ENCODE data around the gene DPF1. TPM values are rescaled to one million over a fixed set of nuclear protein-coding genes. Genes with fewer than 3 reads are reported as not detected.

The DPF1 gene
- under 1 TPM in 1 of 6 donors, not detected in 5; 0.37 TPM for total RNA-seq
- under 1 TPM; 0.19 to 0.26 TPM for polyA plus RNA-seq

- Histone ChIP-seq H3K4me1 (peaks cover 0 to 7% (median 3%) of the 10 kb centered on the region in 3 donors), H3K36me3 (no peaks in the 10 kb centered on the region), H3K27me3 (peaks cover 0 to 7% (median 4%) of the 10 kb centered on the region in 4 donors), H3K27ac (no peak within 1 kb of the TSS), H3K9me3 (no peaks in the 10 kb centered on the region), H3K4me3 (peak within 1 kb of the TSS; percentile 0 to 52 (median 20))
- no peak for TF ChIP-seq CTCF (IDR thresholded peaks at IDR 0.05)
- WGBS, 2 donors: 1 to 3% methylated on average over 48 to 61 of the region's 61 CpGs
- intact Hi-C loops (cut with DNase I): no loop called here
- ATAC-seq (peak; percentile 71 to 86 (median 84)), FAIRE-seq (no peak), DNase-seq (peak in 2 of 6 donors; percentile 60 to 84)
These were observed at the start of gene DPF1 for GRCh38 chr19:38224014-38224862. Gene DPF1 (minus strand): TSS chr19:38224222. CDS start chr19:38224142, 80 bp downstream.

DNA sequence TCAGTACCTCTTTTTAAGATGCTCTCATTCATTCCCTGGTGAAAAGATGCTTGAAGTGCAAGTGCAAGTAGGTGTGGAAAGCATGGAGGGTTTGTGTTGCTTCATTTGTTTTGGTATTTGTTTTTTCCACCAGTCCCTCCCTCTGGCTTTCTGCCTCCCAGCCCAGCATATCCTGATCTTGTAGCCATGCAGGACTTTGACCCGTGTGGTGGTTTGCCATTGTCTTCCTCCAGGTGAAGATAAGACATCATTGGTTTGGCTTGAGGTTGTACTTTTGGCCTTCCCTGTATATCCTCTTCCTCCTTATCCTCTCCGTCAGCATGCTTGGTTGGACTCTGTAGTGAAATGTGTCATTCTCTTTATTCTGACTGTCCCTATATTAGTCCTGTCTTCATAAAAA is 49.5 kb upstream of the DPF1 start:
- H3K36me3 ChIP-seq: no peaks in the 10 kb centered on the region
- H3K9me3 ChIP-seq: no peaks in the 10 kb centered on the region
- intact Hi-C loops (cut with DNase I): no loop called here
- 15 to 30% methylated on average over 2 of the region's 2 CpGs for WGBS, 2 donors
- H3K4me3 ChIP-seq: no peak overlapping the region
- peaks cover 39 to 69% (median 42%) of the 10 kb centered on the region in 3 donors for H3K4me1 ChIP-seq
- no peaks in the 10 kb centered on the region for H3K27me3 ChIP-seq
- no peak for TF ChIP-seq CTCF (IDR thresholded peaks at IDR 0.05)
- H3K27ac ChIP-seq: peak overlapping the region in 2 of 4 donors; percentile 18 to 46
- FAIRE-seq (no peak), ATAC-seq (peak; percentile 64 to 78 (median 71)), DNase-seq (peak in 1 of 6 donors; percentile 62)

GRCh38 chr19:38270587-38271167 is 46.7 kb upstream of the DPF1 start:
- TF ChIP-seq CTCF (IDR thresholded peaks at IDR 0.05): no peak
- no peak for FAIRE-seq
- Histone ChIP-seq H3K27ac (no peak overlapping the region), H3K27me3 (no peaks in the 10 kb centered on the region), H3K9me3 (no peaks in the 10 kb centered on the region), H3K36me3 (no peaks in the 10 kb centered on the region), H3K4me1 (peaks cover 30 to 50% (median 40%) of the 10 kb centered on the region in 3 donors), H3K4me3 (no peak overlapping the region)
- DNase-seq: no peak
- 42 to 50% methylated on average over 5 of the region's 5 CpGs for WGBS, 2 donors
- intact Hi-C loops (cut with DNase I): no loop called here
- no peak for ATAC-seq

GRCh38 chr19:38268539-38268938 is 44.5 kb upstream of the DPF1 start:
- intact Hi-C loops (cut with DNase I): no loop called here
- peaks cover 22 to 36% (median 27%) of the 10 kb centered on the region in 3 donors for H3K4me1 ChIP-seq

More at GRCh38 chr19:38268539-38268938, 44.5 kb upstream of the DPF1 start:
- Histone ChIP-seq H3K9me3 (no peaks in the 10 kb centered on the region), H3K4me3 (peak overlapping the region in 2 of 4 donors; percentile 5 to 89), H3K27me3 (no peaks in the 10 kb centered on the region), H3K36me3 (no peaks in the 10 kb centered on the region), H3K27ac (peak overlapping the region; percentile 26 to 99 (median 75))
- ATAC-seq (no peak), DNase-seq (no peak), FAIRE-seq (no peak)
- TF ChIP-seq CTCF (IDR thresholded peaks at IDR 0.05): no peak
- WGBS, 2 donors: 25 to 41% methylated on average over 8 of the region's 8 CpGs

Measured in pancreas (tissue), 10 donors.